ENCODE measurements around the gene LDLRAP1.

DNA sequence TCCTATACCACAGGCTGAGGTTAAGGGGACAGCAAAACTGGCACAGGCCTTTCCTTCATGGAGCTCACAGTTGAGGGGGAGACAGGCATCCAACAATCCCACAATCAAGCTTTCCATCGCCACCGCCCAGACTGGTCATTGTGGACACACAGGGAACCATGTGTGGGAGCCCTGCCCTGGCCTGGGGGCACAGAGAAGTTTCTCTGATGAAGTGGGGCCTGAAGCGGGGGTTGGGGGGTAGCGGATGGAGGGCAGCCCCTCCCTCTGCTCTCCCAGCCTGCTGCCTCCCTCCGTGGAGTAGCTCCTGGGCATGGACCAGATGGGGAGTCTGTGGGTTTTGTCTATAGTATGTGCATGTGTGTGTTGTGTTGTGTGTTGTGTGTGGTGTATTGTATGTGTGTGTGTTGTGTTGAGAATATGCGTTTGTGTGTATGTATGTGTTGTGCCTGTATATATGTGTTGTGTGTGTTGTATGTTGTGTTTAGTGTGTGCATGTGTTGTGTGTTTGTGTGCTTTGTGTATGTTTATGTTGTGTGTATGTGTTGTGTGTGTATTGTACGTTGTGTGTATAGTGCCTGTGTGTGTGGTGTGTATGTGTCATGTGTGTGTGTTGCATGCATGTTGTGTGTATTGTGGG lies 14.4 kb upstream of the LDLRAP1 start:
- TF ChIP-seq, protein P1, sequence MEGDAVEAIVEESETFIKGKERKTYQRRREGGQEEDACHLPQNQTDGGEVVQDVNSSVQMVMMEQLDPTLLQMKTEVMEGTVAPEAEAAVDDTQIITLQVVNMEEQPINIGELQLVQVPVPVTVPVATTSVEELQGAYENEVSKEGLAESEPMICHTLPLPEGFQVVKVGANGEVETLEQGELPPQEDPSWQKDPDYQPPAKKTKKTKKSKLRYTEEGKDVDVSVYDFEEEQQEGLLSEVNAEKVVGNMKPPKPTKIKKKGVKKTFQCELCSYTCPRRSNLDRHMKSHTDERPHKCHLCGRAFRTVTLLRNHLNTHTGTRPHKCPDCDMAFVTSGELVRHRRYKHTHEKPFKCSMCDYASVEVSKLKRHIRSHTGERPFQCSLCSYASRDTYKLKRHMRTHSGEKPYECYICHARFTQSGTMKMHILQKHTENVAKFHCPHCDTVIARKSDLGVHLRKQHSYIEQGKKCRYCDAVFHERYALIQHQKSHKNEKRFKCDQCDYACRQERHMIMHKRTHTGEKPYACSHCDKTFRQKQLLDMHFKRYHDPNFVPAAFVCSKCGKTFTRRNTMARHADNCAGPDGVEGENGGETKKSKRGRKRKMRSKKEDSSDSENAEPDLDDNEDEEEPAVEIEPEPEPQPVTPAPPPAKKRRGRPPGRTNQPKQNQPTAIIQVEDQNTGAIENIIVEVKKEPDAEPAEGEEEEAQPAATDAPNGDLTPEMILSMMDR (IDR thresholded peaks at IDR 0.05): no peak
- TF ChIP-seq POLR2A (IDR thresholded peaks at IDR 0.05): no peak
